HG03175 (cell line): Measurements from ENCODE around the gene PSG1.
"Not testable (repeated sequence)": the region's sequence is repeated elsewhere in the genome, so short reads cannot be mapped to it uniquely, and the experiment has no call there.

Experiments
- ATAC-seq: cut with Tn5 transposase; IDR thresholded peaks from one replicate; pipeline ENCODE4 v1.9.1; 2021; ENCODE audit warnings: mild to moderate bottlenecking, moderate library complexity; ENCODE audit not compliant: unreplicated experiment

PSG1 gene

GRCh38 chr19:42882010-42882409, 2.5 kb upstream of the PSG1 start:
- ATAC-seq: not testable (repeated sequence)

- ATAC-seq: not testable (repeated sequence)
Observed at GRCh38 chr19:42881279-42881678, 1.8 kb upstream of the PSG1 start.

GRCh38 chr19:42880621-42881020, 1.1 kb upstream of the PSG1 start:
- not testable (repeated sequence) for ATAC-seq

- not testable (repeated sequence) for ATAC-seq
Observed at GRCh38 chr19:42876596-42876995, 2.9 kb downstream of the PSG1 start.

GRCh38 chr19:42875881-42876280, 3.6 kb downstream of the PSG1 start:
- ATAC-seq: not testable (repeated sequence)

- not testable (repeated sequence) for ATAC-seq
Observed at GRCh38 chr19:42874901-42875813, 4.4 kb downstream of the PSG1 start.

GRCh38 chr19:42874136-42874535, 5.4 kb downstream of the PSG1 start:
- ATAC-seq: not testable (repeated sequence)

GRCh38 chr19:42872608-42873007, 6.9 kb downstream of the PSG1 start:
- ATAC-seq: no peak

GRCh38 chr19:42857544-42857867, 22.0 kb downstream of the PSG1 start:
- ATAC-seq: no peak

- not testable (repeated sequence) for ATAC-seq
Observed at GRCh38 chr19:42856866-42857543, 22.5 kb downstream of the PSG1 start.

- not testable (repeated sequence) for ATAC-seq
Observed at GRCh38 chr19:42854745-42855144, 24.8 kb downstream of the PSG1 start.

- not testable (repeated sequence) for ATAC-seq
Observed at GRCh38 chr19:42853231-42853630, 26.3 kb downstream of the PSG1 start.

- not testable (repeated sequence) for ATAC-seq
Observed at GRCh38 chr19:42852821-42853220, 26.7 kb downstream of the PSG1 start.

- not testable (repeated sequence) for ATAC-seq
Observed at GRCh38 chr19:42851718-42852280, 27.7 kb downstream of the PSG1 start.

GRCh38 chr19:42850981-42851717, 28.4 kb downstream of the PSG1 start:
- ATAC-seq: no peak

- ATAC-seq: no peak
Observed at GRCh38 chr19:42846597-42846996, 32.9 kb downstream of the PSG1 start.

- ATAC-seq: not testable (repeated sequence)
Observed at GRCh38 chr19:42843631-42844030, 35.9 kb downstream of the PSG1 start.

- not testable (repeated sequence) for ATAC-seq
Observed at GRCh38 chr19:42832746-42833442, 46.6 kb downstream of the PSG1 start.

GRCh38 chr19:42832023-42832680, 47.4 kb downstream of the PSG1 start:
- ATAC-seq: not testable (repeated sequence)
